ENCODE results near the gene DCST1. TPM values are rescaled to one million over a fixed set of nuclear protein-coding genes. Genes with fewer than 3 reads are reported as not detected.

Gene DCST1
- total and polyA plus RNA-seq, 2 donors (not counting 1 experiment from before 2014, with no cell fraction given) = not detected

DNA sequence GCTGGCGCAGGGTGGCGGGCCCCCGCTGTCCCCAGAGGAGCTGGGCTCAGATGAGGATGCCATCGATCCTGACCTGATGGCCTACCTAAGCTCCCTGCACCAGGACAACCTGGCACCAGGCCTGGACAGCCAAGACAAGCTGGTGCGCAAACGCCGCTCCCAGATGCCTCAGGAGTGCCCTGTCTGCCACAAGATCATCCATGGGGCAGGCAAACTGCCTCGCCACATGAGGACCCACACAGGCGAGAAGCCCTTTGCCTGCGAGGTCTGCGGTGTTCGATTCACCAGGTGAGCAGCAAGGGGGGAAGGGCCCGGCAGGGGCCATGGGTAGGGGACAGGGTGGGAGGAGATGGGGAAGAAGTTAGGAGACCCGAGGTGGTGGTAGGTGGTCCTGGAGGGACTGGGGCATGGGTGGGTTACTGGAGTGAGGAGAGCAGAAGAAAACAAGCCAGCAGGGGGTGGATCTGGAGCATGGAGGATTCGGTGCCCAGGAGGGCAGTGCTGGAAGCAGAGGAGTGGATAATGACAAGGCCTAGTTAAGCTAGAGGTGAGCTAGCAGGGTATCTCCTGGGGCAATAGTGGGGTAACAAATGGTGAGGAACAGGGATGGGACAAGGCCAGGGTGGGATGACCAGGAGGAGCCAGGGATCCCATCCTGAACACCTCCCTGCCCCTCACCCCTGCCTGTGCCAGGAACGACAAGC, 17.9 kb upstream of the DCST1 start:
- Histone ChIP-seq H3K27ac (ENCODE audit: insufficient read depth, low read length) (no peak overlapping the region), H4K20me1 (ENCODE audit: control insufficient read depth, extremely low read depth, insufficient read depth, low read length) (no peaks in the 10 kb centered on the region), H2AFZ (ENCODE audit: low read length) (no peak overlapping the region), H3K79me2 (ENCODE audit: control insufficient read depth, insufficient read depth, low read length) (no peaks in the 10 kb centered on the region), H3K27me3 (ENCODE audit: control insufficient read depth, insufficient read depth, low read length) (no peaks in the 10 kb centered on the region), H3K4me2 (ENCODE audit: extremely low read depth, insufficient read depth, low read length) (no peak overlapping the region), H3K9ac (ENCODE audit: insufficient read depth, low read length) (no peak overlapping the region), H3K9me3 (ENCODE audit: control insufficient read depth, insufficient read depth, low read depth, low read length) (no peaks in the 10 kb centered on the region), H3K4me1 (ENCODE audit: control insufficient read depth, extremely low read depth, insufficient read depth, low read length) (peaks cover 16% of the 10 kb centered on the region), H3K36me3 (ENCODE audit: control insufficient read depth, insufficient read depth, low read length) (peaks cover 7% of the 10 kb centered on the region), H3K4me3 (replicated peaks in 1 of 4; ENCODE audit: control extremely low read depth in 1 of 4, insufficient read depth in 1 of 4, low read depth in 3 of 4, low read length in 4 of 4) (no peak overlapping the region)
- no peak for DNase-seq (ENCODE audit: low read depth in 2 of 2)
- TF ChIP-seq EZH2 (IDR thresholded peaks at IDR 0.05; ENCODE audit: low read length, missing control alignments) (no peak), CTCF (conservative IDR thresholded peaks at IDR 0.05 in 1 of 2, IDR thresholded peaks at IDR 0.05 in 1 of 2; ENCODE audit: low read depth in 1 of 2, low read length in 2 of 2) (no peak)

GRCh38 chr1:155016231-155016831, 17.3 kb upstream of the DCST1 start:
- Histone ChIP-seq H3K27ac (ENCODE audit: insufficient read depth, low read length) (no peak overlapping the region), H4K20me1 (ENCODE audit: control insufficient read depth, extremely low read depth, insufficient read depth, low read length) (no peaks in the 10 kb centered on the region), H3K9ac (ENCODE audit: insufficient read depth, low read length) (no peak overlapping the region), H3K79me2 (ENCODE audit: control insufficient read depth, insufficient read depth, low read length) (no peaks in the 10 kb centered on the region), H3K4me3 (replicated peaks in 1 of 4; ENCODE audit: control extremely low read depth in 1 of 4, insufficient read depth in 1 of 4, low read depth in 3 of 4, low read length in 4 of 4) (no peak overlapping the region), H3K4me1 (ENCODE audit: control insufficient read depth, extremely low read depth, insufficient read depth, low read length) (peaks cover 16% of the 10 kb centered on the region), H3K9me3 (ENCODE audit: control insufficient read depth, insufficient read depth, low read depth, low read length) (no peaks in the 10 kb centered on the region), H3K27me3 (ENCODE audit: control insufficient read depth, insufficient read depth, low read length) (no peaks in the 10 kb centered on the region), H3K4me2 (ENCODE audit: extremely low read depth, insufficient read depth, low read length) (no peak overlapping the region), H2AFZ (ENCODE audit: low read length) (no peak overlapping the region), H3K36me3 (ENCODE audit: control insufficient read depth, insufficient read depth, low read length) (peaks cover 7% of the 10 kb centered on the region)
- DNase-seq (ENCODE audit: low read depth in 2 of 2) = no peak
- TF ChIP-seq CTCF (conservative IDR thresholded peaks at IDR 0.05 in 1 of 2, IDR thresholded peaks at IDR 0.05 in 1 of 2; ENCODE audit: low read depth in 1 of 2, low read length in 2 of 2) (no peak), EZH2 (IDR thresholded peaks at IDR 0.05; ENCODE audit: low read length, missing control alignments) (no peak)

DNA sequence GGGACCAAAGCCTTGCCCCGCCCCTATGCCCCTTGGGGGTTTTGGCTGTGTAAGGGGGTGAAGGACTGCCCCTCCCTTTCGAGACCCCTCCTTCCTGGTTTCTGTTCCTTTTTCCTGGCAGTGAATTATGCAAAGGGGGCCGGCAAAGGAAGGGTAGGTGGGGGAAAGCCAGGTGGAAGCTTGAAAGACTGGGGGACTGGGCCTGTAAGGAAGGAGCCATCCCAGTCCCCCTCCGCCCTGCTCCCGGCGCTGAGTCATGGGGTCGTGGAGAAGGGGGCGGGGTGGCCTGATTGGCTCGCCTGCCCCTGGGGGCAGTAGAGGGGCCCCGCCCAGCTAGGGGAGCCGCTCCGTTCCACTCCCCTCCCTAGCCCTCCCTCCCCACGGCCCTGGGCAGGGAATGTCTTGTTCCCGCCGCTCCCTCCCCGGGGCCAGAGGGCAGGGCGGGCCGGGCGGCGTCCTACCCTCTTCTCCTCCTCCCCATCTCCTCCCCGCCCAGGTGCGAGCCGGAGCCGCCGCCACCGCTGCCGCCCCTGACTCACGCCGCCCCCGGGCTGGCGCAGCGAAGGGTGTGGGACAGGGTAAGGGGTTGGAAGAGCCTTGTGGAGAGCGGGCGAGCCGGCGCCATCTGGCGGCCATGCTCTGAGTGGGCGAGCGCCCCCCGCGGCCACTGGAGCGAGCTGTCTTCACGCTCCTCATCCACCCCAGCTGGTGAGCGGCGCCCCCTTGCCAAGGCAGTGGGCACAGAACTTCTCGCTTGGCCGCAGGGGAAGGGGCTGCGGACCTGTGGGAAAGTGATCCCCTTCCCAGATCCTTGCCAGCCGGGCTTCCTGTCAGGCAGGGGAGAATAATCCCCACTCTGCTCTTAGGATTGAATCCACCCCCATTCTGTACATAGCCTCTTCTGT, 16.3 kb upstream of the DCST1 start:
- Histone ChIP-seq H3K9me3 (ENCODE audit: control insufficient read depth, insufficient read depth, low read depth, low read length) (no peaks in the 10 kb centered on the region), H3K4me3 (replicated peaks in 1 of 4; ENCODE audit: control extremely low read depth in 1 of 4, insufficient read depth in 1 of 4, low read depth in 3 of 4, low read length in 4 of 4) (peak overlapping the region in 3 of 4 experiments; percentile 2 to 52 (median 36)), H3K9ac (ENCODE audit: insufficient read depth, low read length) (peak overlapping the region; percentile 37), H2AFZ (ENCODE audit: low read length) (no peak overlapping the region), H3K27me3 (ENCODE audit: control insufficient read depth, insufficient read depth, low read length) (no peaks in the 10 kb centered on the region), H3K36me3 (ENCODE audit: control insufficient read depth, insufficient read depth, low read length) (peaks cover 7% of the 10 kb centered on the region), H3K27ac (ENCODE audit: insufficient read depth, low read length) (peak overlapping the region; percentile 40), H4K20me1 (ENCODE audit: control insufficient read depth, extremely low read depth, insufficient read depth, low read length) (no peaks in the 10 kb centered on the region), H3K4me1 (ENCODE audit: control insufficient read depth, extremely low read depth, insufficient read depth, low read length) (peaks cover 14% of the 10 kb centered on the region), H3K4me2 (ENCODE audit: extremely low read depth, insufficient read depth, low read length) (peak overlapping the region; percentile 72), H3K79me2 (ENCODE audit: control insufficient read depth, insufficient read depth, low read length) (no peaks in the 10 kb centered on the region)
- peak; percentile 90 to 92 for DNase-seq (ENCODE audit: low read depth in 2 of 2)
- TF ChIP-seq CTCF (conservative IDR thresholded peaks at IDR 0.05 in 1 of 2, IDR thresholded peaks at IDR 0.05 in 1 of 2; ENCODE audit: low read depth in 1 of 2, low read length in 2 of 2) = peak; percentile 91 to 95
- no peak for TF ChIP-seq EZH2 (IDR thresholded peaks at IDR 0.05; ENCODE audit: low read length, missing control alignments)
